Measurements from ENCODE around the gene LRRC26. TPM values are rescaled to one million over a fixed set of nuclear protein-coding genes. Genes with fewer than 3 reads are reported as not detected.

Gene LRRC26
- total RNA-seq, 1 experiment from 2014 or later = 2.4 TPM

- no peak for TF ChIP-seq CBX3 (IDR thresholded peaks at IDR 0.05; ENCODE audit: low read depth)
Measured at GRCh38 chr9:137140151-137141012, 29.5 kb downstream of the LRRC26 start (continued).

- Histone ChIP-seq H3K4me1 (ENCODE audit: control insufficient read depth in 1 of 2, insufficient read depth in 2 of 2, low read length in 2 of 2) (peaks cover 6 to 11% of the 10 kb centered on the region in 2 experiments), H3K9ac (ENCODE audit: low read length) (no peak overlapping the region), H4K20me1 (ENCODE audit: insufficient read depth) (no peaks in the 10 kb centered on the region), H3K79me2 (ENCODE audit: insufficient read depth, low read length) (no peaks in the 10 kb centered on the region), H2AFZ (ENCODE audit: low read depth, low read length, poor library complexity, severe bottlenecking) (no peak overlapping the region), H3K4me2 (ENCODE audit: low read length) (no peak overlapping the region), H3K9me2 (ENCODE audit: insufficient read depth) (no peaks in the 10 kb centered on the region), H3K27me3 (ENCODE audit: insufficient read depth, low read length) (no peaks in the 10 kb centered on the region), H3K27ac (ENCODE audit: low read depth, low read length) (no peak overlapping the region), H3K9me3 (ENCODE audit: control insufficient read depth in 1 of 2, insufficient read depth in 1 of 2, low read depth in 1 of 2, low read length in 2 of 2) (no peaks in the 10 kb centered on the region), H3K4me3 (replicated peaks in 1 of 2; ENCODE audit: low read depth in 1 of 2, low read length in 2 of 2) (no peak overlapping the region), H3K36me3 (ENCODE audit: control insufficient read depth in 1 of 2, insufficient read depth in 2 of 2, low read length in 2 of 2) (no peaks in the 10 kb centered on the region)
- no peak for TF ChIP-seq ATF3 (IDR thresholded peaks at IDR 0.05)
- TF ChIP-seq CEBPB (IDR thresholded peaks at IDR 0.05; ENCODE audit: low read depth) = no peak
- no peak for TF ChIP-seq SP1 (IDR thresholded peaks at IDR 0.05; ENCODE audit: low read depth)
- TF ChIP-seq POLR2AphosphoS5 (IDR thresholded peaks at IDR 0.05; ENCODE audit: low read depth, low read length) = no peak
- TF ChIP-seq EGR1 (IDR thresholded peaks at IDR 0.05; ENCODE audit: low read depth) = no peak
- TF ChIP-seq ELF1 (IDR thresholded peaks at IDR 0.05; ENCODE audit: borderline replicate concordance, low read depth) = no peak
- no peak for TF ChIP-seq CTCF (IDR thresholded peaks at IDR 0.05 in 2 of 3, conservative IDR thresholded peaks at IDR 0.05 in 1 of 3; ENCODE audit: borderline replicate concordance in 1 of 3, insufficient read depth in 1 of 3, low read depth in 2 of 3, low read length in 2 of 3)
- TF ChIP-seq REST (IDR thresholded peaks at IDR 0.05; ENCODE audit: low read depth) = no peak
- no peak for TF ChIP-seq MAX (IDR thresholded peaks at IDR 0.05)
- TF ChIP-seq YY1 (IDR thresholded peaks at IDR 0.05; ENCODE audit: extremely low read depth, insufficient replicate concordance, low read depth, low read length) = no peak
- TF ChIP-seq POLR2A (IDR thresholded peaks at IDR 0.05; ENCODE audit: borderline replicate concordance, extremely low read depth, insufficient read depth, insufficient read length) = no peak
- TF ChIP-seq JUND (IDR thresholded peaks at IDR 0.05) = no peak
- TF ChIP-seq FOSL1 (IDR thresholded peaks at IDR 0.05; ENCODE audit: low read depth) = no peak
- TF ChIP-seq ZBTB33 (IDR thresholded peaks at IDR 0.05; ENCODE audit: extremely low read depth, insufficient replicate concordance, low read length) = no peak
- TF ChIP-seq ZFX (IDR thresholded peaks at IDR 0.05) = no peak
- DNase-seq (ENCODE audit: low read depth, low spot score) (no peak), ATAC-seq (no peak)
- RAD21 ChIA-PET (ENCODE audit: low non-redundant PET in 1 of 2, low total read pairs in 2 of 2, uncharacterized antibody in 2 of 2, unreplicated experiment in 2 of 2) = no interaction called here
- POLR2A ChIA-PET = no interaction called here
- CTCF ChIA-PET = no interaction called here
- intact Hi-C loops (cut with micrococcal nuclease) = no loop called here
- BruUV-seq (replicated peaks) = no TSS peak
Measured at GRCh38 chr9:137139468-137140150, 30.2 kb downstream of the LRRC26 start.

All from HCT116 (cell line).